ENCODE data around the gene INO80.

DNA sequence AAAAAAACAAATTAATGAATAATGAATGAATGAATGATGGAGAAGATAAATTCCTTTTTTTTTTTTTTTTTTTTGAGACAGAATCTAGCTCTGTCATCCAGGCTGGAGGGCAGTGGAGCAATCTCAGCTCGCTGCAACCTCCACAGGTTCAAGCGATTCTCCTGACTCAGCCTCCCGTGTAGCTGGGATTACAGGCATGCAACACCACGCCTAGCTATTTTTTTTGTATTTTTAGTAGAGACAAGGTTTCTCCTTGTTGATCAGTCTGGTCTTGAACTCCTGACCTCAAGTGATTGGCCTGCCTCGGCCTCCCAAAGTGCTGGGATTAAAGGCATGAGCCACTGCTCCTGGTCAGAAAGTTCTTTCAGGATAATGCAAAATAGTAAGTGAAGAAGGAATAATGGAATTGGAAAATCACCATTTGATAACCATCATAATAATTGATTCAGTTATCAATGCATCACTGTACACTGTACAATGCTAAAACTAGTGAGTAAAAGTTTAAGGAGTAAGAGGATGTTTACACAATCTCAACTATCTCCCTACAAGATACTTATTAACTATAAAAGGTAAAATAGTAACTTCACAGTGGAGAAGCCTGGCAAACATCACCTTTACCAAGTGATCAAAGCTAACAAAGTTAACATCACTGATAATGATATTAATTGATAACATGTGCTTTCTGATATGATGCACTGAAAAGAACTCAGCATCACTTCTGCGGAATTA is 12.3 kb upstream of the INO80 start:
- TF ChIP-seq, protein P1, sequence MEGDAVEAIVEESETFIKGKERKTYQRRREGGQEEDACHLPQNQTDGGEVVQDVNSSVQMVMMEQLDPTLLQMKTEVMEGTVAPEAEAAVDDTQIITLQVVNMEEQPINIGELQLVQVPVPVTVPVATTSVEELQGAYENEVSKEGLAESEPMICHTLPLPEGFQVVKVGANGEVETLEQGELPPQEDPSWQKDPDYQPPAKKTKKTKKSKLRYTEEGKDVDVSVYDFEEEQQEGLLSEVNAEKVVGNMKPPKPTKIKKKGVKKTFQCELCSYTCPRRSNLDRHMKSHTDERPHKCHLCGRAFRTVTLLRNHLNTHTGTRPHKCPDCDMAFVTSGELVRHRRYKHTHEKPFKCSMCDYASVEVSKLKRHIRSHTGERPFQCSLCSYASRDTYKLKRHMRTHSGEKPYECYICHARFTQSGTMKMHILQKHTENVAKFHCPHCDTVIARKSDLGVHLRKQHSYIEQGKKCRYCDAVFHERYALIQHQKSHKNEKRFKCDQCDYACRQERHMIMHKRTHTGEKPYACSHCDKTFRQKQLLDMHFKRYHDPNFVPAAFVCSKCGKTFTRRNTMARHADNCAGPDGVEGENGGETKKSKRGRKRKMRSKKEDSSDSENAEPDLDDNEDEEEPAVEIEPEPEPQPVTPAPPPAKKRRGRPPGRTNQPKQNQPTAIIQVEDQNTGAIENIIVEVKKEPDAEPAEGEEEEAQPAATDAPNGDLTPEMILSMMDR (IDR thresholded peaks at IDR 0.05): no peak
- TF ChIP-seq POLR2A (IDR thresholded peaks at IDR 0.05): no peak
